Neutrophil (primary cell): Measurements from ENCODE around the gene ZNF584.

Experiments
- H3K27ac ChIP-seq: fragments of 200-600 bp; sonication (generic); 2 replicates; pipeline ENCODE4 v1.5.1; 2016; ENCODE audit warnings: mild to moderate bottlenecking, moderate library complexity
- H3K27me3 ChIP-seq: fragments of 200-600 bp; sonication (generic); 2 replicates; pipeline ENCODE4 v1.6.0; 2016; ENCODE audit warnings: mild to moderate bottlenecking
- H3K36me3 ChIP-seq: fragments of 200-600 bp; sonication (generic); 2 replicates; pipeline ENCODE4 v1.5.1; 2017
- H3K4me1 ChIP-seq, 2 experiments: fragments of 200-600 bp in 1 of 2; sonication (generic) in 1 of 2; 1 replicate in 1 of 2; 2 replicates in 1 of 2; pipeline versions ENCODE4 v1.5.1 to v1.6.1; 2013 to 2016; ENCODE audit warnings: low read depth in 1 of 2, low read length in 1 of 2, mild to moderate bottlenecking in 1 of 2, moderate library complexity in 1 of 2; ENCODE audit not compliant: control insufficient read depth in 1 of 2, insufficient read depth in 1 of 2
- H3K4me3 ChIP-seq, 2 experiments: fragments of 200-600 bp in 1 of 2; sonication (generic) in 1 of 2; 1 replicate in 1 of 2; 2 replicates in 1 of 2; pipeline ENCODE4 v1.5.1; 2013 to 2016; ENCODE audit warnings: low read depth in 1 of 2, low read length in 1 of 2, mild to moderate bottlenecking in 1 of 2, moderate library complexity in 1 of 2
- H3K9me3 ChIP-seq: fragments of 200-600 bp; sonication (generic); 2 replicates; pipeline ENCODE4 v1.5.1; 2016
- CTCF ChIP-seq: fragments of 200-600 bp; sonication (generic); IDR thresholded peaks from 2 replicates; pipeline ENCODE4 v1.5.1; 2016; ENCODE audit warnings: antibody characterized with exemption

The ZNF584 gene

GRCh38 chr19:58396691-58397532 lies 11.5 kb upstream of the ZNF584 start:
- Histone ChIP-seq H3K9me3 (no peaks in the 10 kb centered on the region), H3K36me3 (peaks cover 24% of the 10 kb centered on the region), H3K4me1 (peaks cover 5 to 13% of the 10 kb centered on the region in 2 experiments), H3K27me3 (peaks cover 51% of the 10 kb centered on the region), H3K4me3 (no peak overlapping the region), H3K27ac (no peak overlapping the region)
- TF ChIP-seq CTCF, result no peak

DNA sequence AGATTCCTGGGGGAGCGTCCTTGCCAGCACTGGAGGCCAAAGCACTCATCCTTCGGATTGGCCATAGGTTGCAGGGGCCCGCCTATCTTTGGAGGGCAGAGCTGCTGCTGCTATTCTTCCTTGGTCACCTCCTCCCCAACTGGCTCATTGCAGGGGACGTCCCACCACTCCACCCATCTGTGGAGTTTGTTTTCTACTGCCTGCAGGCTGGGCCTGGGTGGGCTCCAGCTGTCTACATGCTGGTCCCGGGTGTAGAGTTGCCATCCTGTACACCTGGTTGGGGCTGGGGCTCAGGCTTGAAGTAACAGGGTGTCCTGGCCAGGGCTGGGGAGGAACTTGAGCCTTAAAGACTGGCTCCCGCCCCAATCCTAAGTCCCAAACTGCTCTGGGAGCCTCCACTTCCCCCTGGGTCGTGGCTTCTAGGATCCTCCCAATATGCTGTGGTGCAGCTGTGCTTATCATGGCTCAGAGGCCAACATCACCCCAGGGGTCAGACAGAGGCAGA lies 10.9 kb upstream of the ZNF584 start:
- Histone ChIP-seq H3K27ac (no peak overlapping the region), H3K36me3 (peaks cover 24% of the 10 kb centered on the region), H3K4me1 (peaks cover 5 to 14% of the 10 kb centered on the region in 2 experiments), H3K27me3 (peaks cover 51% of the 10 kb centered on the region), H3K9me3 (no peaks in the 10 kb centered on the region), H3K4me3 (no peak overlapping the region)
- no peak for TF ChIP-seq CTCF

DNA sequence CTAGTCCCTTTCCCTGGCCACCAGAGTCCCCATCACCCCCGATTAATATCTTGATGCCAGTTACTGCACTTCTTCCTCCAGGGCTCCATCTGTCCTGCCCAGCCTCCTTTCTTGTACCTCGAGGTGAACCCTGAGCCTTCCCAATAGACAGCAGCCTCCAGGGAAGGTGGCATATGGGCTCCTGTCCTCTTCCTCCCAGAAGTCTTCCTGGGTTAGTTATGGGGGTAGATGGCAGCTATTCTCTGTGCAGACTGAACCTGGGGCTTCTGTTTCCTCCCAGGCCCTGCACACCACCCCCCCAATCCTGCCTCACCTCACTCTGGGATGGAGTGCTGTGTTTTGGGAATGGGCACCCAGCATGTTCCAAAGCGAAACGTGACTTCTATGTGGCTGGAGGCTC lies 10.4 kb upstream of the ZNF584 start:
- TF ChIP-seq CTCF, result no peak
- peaks cover 5 to 14% of the 10 kb centered on the region in 2 experiments for H3K4me1 ChIP-seq
- peaks cover 51% of the 10 kb centered on the region for H3K27me3 ChIP-seq
- H3K4me3 ChIP-seq, result no peak overlapping the region
- no peak overlapping the region for H3K27ac ChIP-seq
- peaks cover 19% of the 10 kb centered on the region for H3K36me3 ChIP-seq
- H3K9me3 ChIP-seq, result no peaks in the 10 kb centered on the region

DNA sequence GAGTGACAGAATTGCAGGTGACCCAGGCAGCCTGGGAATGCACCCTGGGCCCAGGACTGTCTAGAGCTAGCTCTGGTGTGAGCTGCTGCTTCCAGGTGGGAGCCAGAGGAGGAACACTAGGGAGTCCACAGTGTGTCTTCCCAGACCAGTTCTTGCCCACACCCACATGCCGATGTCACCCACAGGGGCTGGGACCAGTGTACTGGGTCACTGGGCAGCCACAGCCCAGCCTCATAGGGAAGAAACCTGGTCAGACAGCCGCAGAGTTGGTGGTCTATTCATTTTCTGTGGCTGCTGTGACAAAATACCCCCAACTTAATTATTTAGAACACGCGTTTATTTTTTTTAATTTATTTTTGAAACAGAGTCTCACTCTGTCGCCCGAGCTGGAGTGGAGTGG lies 9.9 kb upstream of the ZNF584 start:
- Histone ChIP-seq H3K27me3 (peaks cover 51% of the 10 kb centered on the region), H3K4me1 (peaks cover 5 to 14% of the 10 kb centered on the region in 2 experiments), H3K27ac (no peak overlapping the region), H3K9me3 (no peaks in the 10 kb centered on the region), H3K4me3 (no peak overlapping the region), H3K36me3 (peaks cover 15% of the 10 kb centered on the region)
- TF ChIP-seq CTCF, result no peak

DNA sequence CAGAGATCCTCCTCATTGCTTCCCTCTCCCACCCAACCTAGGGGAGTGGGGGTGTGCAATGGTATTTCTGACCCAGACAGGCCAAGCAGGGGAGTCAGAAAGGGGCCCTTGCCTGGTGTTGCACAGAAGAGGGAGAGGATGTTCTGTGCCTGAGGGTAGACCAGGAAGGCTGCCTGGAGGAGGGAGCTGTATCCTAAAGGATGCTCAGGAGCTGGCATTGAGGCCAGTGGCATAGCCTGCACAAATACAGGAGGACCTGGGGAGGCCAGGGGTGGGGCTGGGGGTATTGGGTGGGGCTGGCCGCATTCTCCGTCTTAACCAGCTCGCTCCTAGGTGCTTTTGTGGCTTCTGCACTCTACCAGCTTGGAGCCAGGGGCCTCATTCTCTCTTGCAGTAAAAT lies 8.5 kb upstream of the ZNF584 start:
- peaks cover 5 to 14% of the 10 kb centered on the region in 2 experiments for H3K4me1 ChIP-seq
- H3K27me3 ChIP-seq, result peaks cover 50% of the 10 kb centered on the region
- no peaks in the 10 kb centered on the region for H3K9me3 ChIP-seq
- no peak overlapping the region for H3K27ac ChIP-seq
- peaks cover 3% of the 10 kb centered on the region for H3K36me3 ChIP-seq
- TF ChIP-seq CTCF, result no peak
- H3K4me3 ChIP-seq, result no peak overlapping the region
